ENCODE measurements around the gene MYBPC1. TPM values are rescaled to one million over a fixed set of nuclear protein-coding genes. Genes with fewer than 3 reads are reported as not detected.

MYBPC1 gene
- total RNA-seq, 1 experiment from 2014 or later, result not detected

- ChIA-PET CTCF (no interaction called here), POLR2A (ENCODE audit: unreplicated experiment) (interaction anchor here (0.6 kb wide), 1 partner anchor 72 kb away, joined by 13 read pairs; no protein-coding TSS in a partner anchor)
- TF ChIP-seq EZH2phosphoT487 (IDR thresholded peaks at IDR 0.05; ENCODE audit: borderline replicate concordance, low read length) (no peak), EZH2 (IDR thresholded peaks at IDR 0.05; ENCODE audit: low read length, unreplicated experiment) (no peak)
- TF ChIP-seq, protein P1, sequence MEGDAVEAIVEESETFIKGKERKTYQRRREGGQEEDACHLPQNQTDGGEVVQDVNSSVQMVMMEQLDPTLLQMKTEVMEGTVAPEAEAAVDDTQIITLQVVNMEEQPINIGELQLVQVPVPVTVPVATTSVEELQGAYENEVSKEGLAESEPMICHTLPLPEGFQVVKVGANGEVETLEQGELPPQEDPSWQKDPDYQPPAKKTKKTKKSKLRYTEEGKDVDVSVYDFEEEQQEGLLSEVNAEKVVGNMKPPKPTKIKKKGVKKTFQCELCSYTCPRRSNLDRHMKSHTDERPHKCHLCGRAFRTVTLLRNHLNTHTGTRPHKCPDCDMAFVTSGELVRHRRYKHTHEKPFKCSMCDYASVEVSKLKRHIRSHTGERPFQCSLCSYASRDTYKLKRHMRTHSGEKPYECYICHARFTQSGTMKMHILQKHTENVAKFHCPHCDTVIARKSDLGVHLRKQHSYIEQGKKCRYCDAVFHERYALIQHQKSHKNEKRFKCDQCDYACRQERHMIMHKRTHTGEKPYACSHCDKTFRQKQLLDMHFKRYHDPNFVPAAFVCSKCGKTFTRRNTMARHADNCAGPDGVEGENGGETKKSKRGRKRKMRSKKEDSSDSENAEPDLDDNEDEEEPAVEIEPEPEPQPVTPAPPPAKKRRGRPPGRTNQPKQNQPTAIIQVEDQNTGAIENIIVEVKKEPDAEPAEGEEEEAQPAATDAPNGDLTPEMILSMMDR (conservative IDR thresholded peaks at IDR 0.05; ENCODE audit: low read depth, low read length), result no peak
- no peak overlapping the region for H3K4me2 ChIP-seq (ENCODE audit: low read length)
- peaks cover 45% of the 10 kb centered on the region for H3K27me3 ChIP-seq (ENCODE audit: low read length)
- BruUV-seq (replicated peaks), result no TSS peak
- no peaks in the 10 kb centered on the region for H3F3A ChIP-seq (ENCODE audit: low read length, unreplicated experiment)
- H3K4me3 ChIP-seq (ENCODE audit: low read length), result no peak overlapping the region
- no peaks in the 10 kb centered on the region for H3K4me1 ChIP-seq (ENCODE audit: insufficient read depth, low read length)
- H3K79me2 ChIP-seq (ENCODE audit: low read length), result no peaks in the 10 kb centered on the region
- no peaks in the 10 kb centered on the region for H3K9me2 ChIP-seq (replicated peaks; ENCODE audit: low read length)
- no peaks in the 10 kb centered on the region for H3K36me3 ChIP-seq (ENCODE audit: low read depth, low read length)
- H2AFZ ChIP-seq (ENCODE audit: low read length), result no peak overlapping the region
- no peak overlapping the region for H3K9ac ChIP-seq (ENCODE audit: low read length)
- ATAC-seq (no peak), DNase-seq (no peak)
- intact Hi-C loops (cut with micrococcal nuclease), result no loop called here
- no peak overlapping the region for H3K27ac ChIP-seq (ENCODE audit: low read length)
- no peaks in the 10 kb centered on the region for H3K9me3 ChIP-seq (ENCODE audit: low read length)
- no peaks in the 10 kb centered on the region for H4K20me1 ChIP-seq (ENCODE audit: low read length)
Observed at GRCh38 chr12:101648195-101648594, 53.4 kb downstream of the MYBPC1 start.

DNA sequence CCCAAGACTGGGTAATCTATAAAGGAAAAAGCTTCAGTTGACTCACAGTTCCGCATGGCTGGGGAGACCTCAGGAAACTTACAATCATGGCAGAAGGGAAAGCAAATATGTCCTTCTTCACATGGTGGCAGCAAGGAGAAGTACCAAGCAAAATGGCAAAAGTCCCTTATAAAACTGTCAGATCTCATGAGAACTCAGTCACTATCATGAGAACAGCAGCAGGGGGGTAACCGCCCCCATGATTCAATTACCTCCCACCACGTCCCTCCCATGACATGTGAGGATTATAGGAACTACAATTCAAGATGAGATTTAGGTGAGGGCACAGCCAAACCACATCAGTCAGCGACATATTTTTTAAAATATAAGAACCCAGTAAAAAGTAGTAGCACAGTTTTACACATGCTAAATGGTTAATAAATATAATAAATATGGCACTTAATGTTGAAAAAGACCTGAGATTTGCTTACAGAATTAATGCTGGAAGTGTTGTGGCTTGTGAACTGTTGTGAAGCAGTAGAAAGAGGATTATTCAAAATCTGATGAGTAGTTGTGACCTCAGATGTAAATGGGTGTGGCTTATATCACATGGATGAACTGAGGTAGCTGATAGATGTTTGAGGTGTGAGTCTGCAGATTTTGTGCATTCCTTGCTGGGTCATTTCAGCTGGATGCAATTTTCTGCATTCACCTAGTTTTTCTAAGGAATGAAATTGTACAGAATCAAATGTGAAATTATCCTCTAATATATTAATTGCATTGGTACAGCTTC lies 55.8 kb downstream of the MYBPC1 start:
- H4K20me1 ChIP-seq (ENCODE audit: low read length), result no peaks in the 10 kb centered on the region
- no peaks in the 10 kb centered on the region for H3K36me3 ChIP-seq (ENCODE audit: low read depth, low read length)
- CTCF ChIA-PET, result no interaction called here
- ATAC-seq (no peak), DNase-seq (no peak)
- H3K27ac ChIP-seq (ENCODE audit: low read length), result no peak overlapping the region
- no peaks in the 10 kb centered on the region for H3K9me3 ChIP-seq (ENCODE audit: low read length)
- no peaks in the 10 kb centered on the region for H3F3A ChIP-seq (ENCODE audit: low read length, unreplicated experiment)
- no peaks in the 10 kb centered on the region for H3K79me2 ChIP-seq (ENCODE audit: low read length)
- H3K9me2 ChIP-seq (replicated peaks; ENCODE audit: low read length), result no peaks in the 10 kb centered on the region
- H3K9ac ChIP-seq (ENCODE audit: low read length), result no peak overlapping the region
- H3K4me3 ChIP-seq (ENCODE audit: low read length), result no peak overlapping the region
- H3K4me1 ChIP-seq (ENCODE audit: insufficient read depth, low read length), result no peaks in the 10 kb centered on the region
- TF ChIP-seq, protein P1 (conservative IDR thresholded peaks at IDR 0.05; ENCODE audit: low read depth, low read length), result no peak
- TF ChIP-seq EZH2phosphoT487 (IDR thresholded peaks at IDR 0.05; ENCODE audit: borderline replicate concordance, low read length) (no peak), EZH2 (IDR thresholded peaks at IDR 0.05; ENCODE audit: low read length, unreplicated experiment) (no peak)
- no peak overlapping the region for H2AFZ ChIP-seq (ENCODE audit: low read length)
- intact Hi-C loops (cut with micrococcal nuclease), result no loop called here
- H3K4me2 ChIP-seq (ENCODE audit: low read length), result no peak overlapping the region
- POLR2A ChIA-PET (ENCODE audit: unreplicated experiment), result no interaction called here
- no TSS peak for BruUV-seq (replicated peaks)
- peaks cover 58% of the 10 kb centered on the region for H3K27me3 ChIP-seq (ENCODE audit: low read length)

DNA sequence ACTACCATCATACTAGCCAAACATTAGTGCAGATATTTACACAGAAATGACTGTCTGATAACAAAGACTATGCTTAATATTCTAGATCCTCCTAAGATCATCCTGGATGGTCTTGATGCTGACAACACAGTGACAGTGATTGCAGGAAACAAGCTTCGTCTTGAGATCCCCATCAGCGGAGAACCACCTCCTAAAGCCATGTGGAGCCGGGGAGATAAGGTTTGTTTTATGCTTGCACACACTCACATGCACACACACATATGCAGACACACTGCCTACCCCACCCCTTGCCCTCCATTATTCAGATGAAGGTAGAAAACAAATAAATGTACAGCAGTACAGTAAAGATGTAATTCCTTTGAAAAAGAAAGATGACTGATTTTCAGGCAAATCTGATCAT lies 58.3 kb downstream of the MYBPC1 start:
- H3K27me3 ChIP-seq (ENCODE audit: low read length), result peaks cover 69% of the 10 kb centered on the region
- no peaks in the 10 kb centered on the region for H3K4me1 ChIP-seq (ENCODE audit: insufficient read depth, low read length)
- CTCF ChIA-PET, result no interaction called here
- ATAC-seq, result no peak
- no peak overlapping the region for H3K27ac ChIP-seq (ENCODE audit: low read length)
- no peak for DNase-seq
- intact Hi-C loops (cut with micrococcal nuclease), result no loop called here
- no peaks in the 10 kb centered on the region for H3K9me3 ChIP-seq (ENCODE audit: low read length)
- no peaks in the 10 kb centered on the region for H3K36me3 ChIP-seq (ENCODE audit: low read depth, low read length)
- H3K4me3 ChIP-seq (ENCODE audit: low read length), result no peak overlapping the region
- no peak overlapping the region for H3K4me2 ChIP-seq (ENCODE audit: low read length)
- TF ChIP-seq EZH2 (IDR thresholded peaks at IDR 0.05; ENCODE audit: low read length, unreplicated experiment), result no peak
- no peak for TF ChIP-seq EZH2phosphoT487 (IDR thresholded peaks at IDR 0.05; ENCODE audit: borderline replicate concordance, low read length)
- TF ChIP-seq, protein P1 (conservative IDR thresholded peaks at IDR 0.05; ENCODE audit: low read depth, low read length), result no peak
- H3K9ac ChIP-seq (ENCODE audit: low read length), result no peak overlapping the region
- POLR2A ChIA-PET (ENCODE audit: unreplicated experiment), result no interaction called here
- H3K79me2 ChIP-seq (ENCODE audit: low read length), result no peaks in the 10 kb centered on the region
- no peak overlapping the region for H2AFZ ChIP-seq (ENCODE audit: low read length)
- H3F3A ChIP-seq (ENCODE audit: low read length, unreplicated experiment), result no peaks in the 10 kb centered on the region
- H4K20me1 ChIP-seq (ENCODE audit: low read length), result no peaks in the 10 kb centered on the region
- BruUV-seq (replicated peaks), result no TSS peak
- no peaks in the 10 kb centered on the region for H3K9me2 ChIP-seq (replicated peaks; ENCODE audit: low read length)
